Ramos (cell line): Measurements from ENCODE around the gene GPR61.

Experiments used
- in situ Hi-C: fragments of 300-500 bp; cut with MboI; formaldehyde crosslinking; loops from one replicate; pipeline ENCODE4 v1.14.3; 2022; ENCODE audit warnings: low sequenced_read_pairs; ENCODE audit not compliant: unreplicated experiment

Gene GPR61

GRCh38 chr1:109564194-109564878, 24.7 kb downstream of the GPR61 start:
- in situ Hi-C loops, result no loop called here

GRCh38 chr1:109565241-109565640, 25.6 kb downstream of the GPR61 start:
- in situ Hi-C loops, result no loop called here

- in situ Hi-C loops, result no loop called here
Measured at GRCh38 chr1:109566982-109567381, 27.3 kb downstream of the GPR61 start.

GRCh38 chr1:109567877-109568672, 28.4 kb downstream of the GPR61 start:
- in situ Hi-C loops, result no loop called here

- in situ Hi-C loops, result no loop called here
Measured at GRCh38 chr1:109569323-109569722, 29.7 kb downstream of the GPR61 start.

GRCh38 chr1:109570414-109570813, 30.7 kb downstream of the GPR61 start:
- in situ Hi-C loops, result no loop called here

- in situ Hi-C loops, result no loop called here
Measured at GRCh38 chr1:109573785-109574184, 34.1 kb downstream of the GPR61 start.

- in situ Hi-C loops, result no loop called here
Measured at GRCh38 chr1:109578947-109579443, 39.3 kb downstream of the GPR61 start.

- in situ Hi-C loops, result no loop called here
Measured at GRCh38 chr1:109579491-109579890, 39.8 kb downstream of the GPR61 start.

GRCh38 chr1:109582021-109582420, 42.3 kb downstream of the GPR61 start:
- in situ Hi-C loops, result no loop called here

- in situ Hi-C loops, result no loop called here
Measured at GRCh38 chr1:109584766-109585165, 45.1 kb downstream of the GPR61 start.

GRCh38 chr1:109586055-109586454, 46.4 kb downstream of the GPR61 start:
- in situ Hi-C loops, result no loop called here

GRCh38 chr1:109589177-109589576, 49.5 kb downstream of the GPR61 start:
- in situ Hi-C loops, result no loop called here

- in situ Hi-C loops, result no loop called here
Measured at GRCh38 chr1:109589679-109590078, 50.0 kb downstream of the GPR61 start.

GRCh38 chr1:109592916-109593315, 53.2 kb downstream of the GPR61 start:
- in situ Hi-C loops, result no loop called here

GRCh38 chr1:109595531-109595930, 55.9 kb downstream of the GPR61 start:
- in situ Hi-C loops, result no loop called here
